Activated CD4-positive, alpha-beta T cell treated with anti-CD3 and anti-CD28 coated beads, Interleukin-2, amount 50 U/mL, for 1 hour (primary cell): Measurements from ENCODE around the gene TFB1M.
"Not testable (repeated sequence)": the region's sequence is repeated elsewhere in the genome, so short reads cannot be mapped to it uniquely, and the experiment has no call there.

Experiments used
- DNase-seq: peaks from one replicate; pipeline ENCODE4 v3.0.0-alpha.2; 2020

Gene TFB1M

DNA sequence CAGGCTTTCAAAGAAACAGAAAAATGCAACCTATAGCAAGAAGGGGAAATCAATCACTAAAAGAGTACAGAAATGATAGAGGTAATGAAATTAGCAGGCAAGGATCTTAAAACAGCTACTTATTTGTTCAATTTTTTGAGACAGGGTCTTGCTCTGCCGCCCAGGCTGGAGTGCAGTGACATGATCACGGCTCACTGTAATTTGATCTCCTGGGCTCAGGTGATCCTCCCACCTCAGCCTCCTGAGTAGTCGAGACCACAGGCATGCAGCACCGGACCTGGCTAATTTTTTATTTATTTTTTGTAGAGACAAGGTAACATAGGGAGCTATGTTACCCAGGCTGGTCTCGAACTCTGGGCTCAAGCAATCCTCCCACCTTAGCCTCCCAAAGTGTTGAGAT is 21.6 kb downstream of the TFB1M start:
- no peak for DNase-seq

DNA sequence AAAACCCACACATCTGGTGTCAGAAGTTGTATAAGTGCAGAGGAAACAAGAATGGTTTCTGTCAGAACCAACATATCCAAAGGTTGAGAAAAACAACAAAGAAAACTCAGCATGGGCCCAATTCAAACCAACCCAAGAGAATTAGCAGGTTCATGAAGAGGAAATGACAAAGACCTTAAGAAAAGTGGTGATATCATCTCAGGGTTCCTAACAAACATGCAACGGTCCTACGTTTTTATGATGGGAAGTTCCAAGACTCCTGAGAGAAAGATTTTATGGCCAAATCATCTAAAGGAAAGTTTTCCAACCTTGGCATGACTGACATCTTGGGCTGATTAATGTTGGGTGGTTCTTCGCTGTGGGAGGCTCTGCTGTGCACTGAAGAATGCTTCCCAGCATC is 23.0 kb downstream of the TFB1M start:
- no peak for DNase-seq

DNA sequence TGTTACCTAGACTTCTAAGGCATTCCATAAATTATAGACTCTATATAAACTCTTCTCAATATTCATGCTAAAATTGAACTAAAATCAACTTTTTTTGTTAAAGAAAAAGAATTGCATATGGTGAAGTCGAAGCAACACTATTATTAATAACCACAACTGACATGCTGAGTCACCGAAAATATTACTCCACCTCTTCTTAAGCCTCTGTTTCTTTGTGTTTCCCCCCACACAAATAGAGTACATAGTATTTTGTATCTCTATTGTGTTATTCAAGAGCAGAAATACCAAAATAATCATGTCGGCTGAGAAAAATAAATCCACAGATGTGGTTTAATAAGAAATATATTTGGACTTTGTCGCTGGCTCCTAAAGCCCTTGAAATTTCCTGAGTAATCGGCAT is 23.8 kb downstream of the TFB1M start:
- no peak for DNase-seq

DNA sequence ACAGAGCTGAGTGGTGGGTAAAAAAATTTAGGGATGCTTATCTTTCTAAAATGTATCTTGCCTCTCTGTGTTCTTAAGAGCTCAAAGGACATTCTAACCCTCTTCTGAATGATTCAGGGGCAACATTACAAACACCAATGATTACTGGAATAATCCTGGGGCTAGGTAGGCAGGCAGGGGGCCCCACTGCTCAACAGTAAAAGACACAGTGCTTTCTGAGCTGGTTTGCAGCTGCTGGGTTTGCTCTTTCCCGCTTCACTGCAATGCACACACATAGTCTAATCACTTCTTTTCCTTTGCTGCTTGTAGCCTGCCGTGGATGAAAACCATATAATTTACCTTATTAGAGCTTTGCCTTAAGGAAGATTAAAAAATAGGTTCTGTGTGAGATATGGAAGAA is 26.5 kb downstream of the TFB1M start:
- no peak for DNase-seq

DNA sequence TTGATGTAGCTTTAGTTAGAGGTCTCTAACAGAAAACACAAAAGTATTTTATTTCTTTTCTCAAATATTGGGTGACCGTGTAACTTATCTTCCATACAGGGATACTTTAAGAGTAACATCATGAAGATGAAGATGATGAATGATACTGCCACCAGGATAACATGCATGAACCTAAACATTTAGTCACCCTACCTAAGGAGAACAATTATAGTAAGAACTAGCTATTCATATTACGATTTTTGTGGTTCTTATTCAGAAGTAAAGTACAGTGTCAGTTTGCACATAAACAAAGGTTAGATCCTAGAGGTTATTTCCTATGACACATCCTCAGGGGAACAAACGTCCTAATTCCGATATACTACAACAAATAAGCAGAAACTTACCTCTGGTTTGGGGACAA is 29.5 kb downstream of the TFB1M start:
- DNase-seq, result no peak

DNA sequence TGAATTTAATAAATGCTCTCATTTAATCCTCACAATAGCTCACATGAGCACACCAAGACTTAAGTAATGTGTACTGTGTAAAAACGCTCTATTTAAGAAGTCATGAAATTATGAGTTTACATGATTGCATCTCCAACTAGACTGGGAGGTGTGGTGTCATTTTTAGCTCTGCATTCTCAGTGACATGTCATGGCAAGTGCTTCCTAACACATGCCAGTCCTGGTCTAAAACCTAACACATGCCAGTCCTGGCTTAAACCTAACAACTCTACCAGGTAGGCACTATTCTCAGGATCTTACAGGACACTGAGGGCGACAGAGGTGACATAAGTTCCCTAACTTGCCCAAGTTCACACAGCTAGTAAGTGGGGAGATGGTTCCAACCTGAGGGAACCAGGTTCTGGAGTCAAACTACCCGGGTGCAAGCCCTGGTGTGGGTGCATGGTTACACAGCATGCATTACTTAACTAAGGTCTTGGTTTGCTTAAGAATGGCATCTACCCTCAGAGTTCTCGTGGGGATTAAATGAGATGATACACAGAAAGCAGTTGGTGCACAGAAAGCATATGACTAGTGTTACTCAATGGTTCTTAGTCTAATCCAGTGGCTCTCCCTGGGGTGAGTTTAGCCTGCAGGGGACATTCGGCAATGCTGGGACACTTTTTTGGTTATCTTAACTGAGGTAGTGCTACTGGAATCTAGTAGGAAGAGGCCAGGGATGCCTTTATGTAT is 35.8 kb downstream of the TFB1M start:
- DNase-seq, result no peak

DNA sequence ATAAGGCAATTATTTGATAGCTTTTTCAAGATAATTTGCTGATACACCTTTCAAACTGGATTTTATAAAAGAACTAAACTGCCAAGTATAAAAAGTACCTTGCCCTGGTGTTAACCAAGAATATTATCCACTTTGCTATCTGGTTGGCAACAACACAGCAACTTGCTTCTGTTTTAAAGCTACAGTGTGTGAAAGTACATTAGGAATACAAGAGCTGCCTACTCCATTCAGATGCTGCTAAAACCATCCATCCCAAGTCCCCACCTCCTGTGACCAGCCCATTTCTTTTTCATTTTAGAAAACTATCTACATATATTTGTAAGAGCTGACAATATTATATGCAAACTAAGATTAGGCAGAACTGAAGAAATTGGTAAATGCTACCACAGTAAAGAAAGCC is 37.6 kb downstream of the TFB1M start:
- no peak for DNase-seq

DNA sequence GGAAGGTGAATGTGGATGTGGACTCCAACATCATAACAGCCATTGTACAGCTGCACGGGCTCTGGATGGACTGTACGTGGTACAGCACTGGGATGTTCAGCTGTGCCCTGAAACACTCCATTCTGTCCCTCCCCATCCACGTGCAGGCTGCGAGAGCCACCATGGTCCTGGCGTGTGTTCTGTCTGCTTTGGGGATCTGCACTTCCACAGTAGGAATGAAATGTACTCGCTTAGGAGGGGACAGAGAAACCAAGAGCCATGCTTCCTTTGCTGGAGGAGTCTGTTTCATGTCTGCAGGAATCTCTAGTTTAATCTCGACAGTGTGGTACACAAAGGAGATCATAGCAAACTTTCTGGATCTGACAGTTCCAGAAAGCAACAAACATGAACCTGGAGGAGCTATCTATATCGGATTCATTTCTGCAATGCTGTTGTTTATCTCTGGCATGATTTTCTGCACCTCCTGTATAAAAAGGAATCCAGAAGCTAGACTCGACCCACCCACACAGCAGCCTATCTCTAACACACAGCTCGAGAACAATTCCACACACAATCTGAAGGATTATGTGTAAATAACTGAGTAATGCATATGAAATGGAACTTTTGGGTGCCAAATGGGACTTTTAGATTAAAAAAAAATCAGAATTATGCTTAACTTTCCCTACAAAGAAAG is 38.3 kb downstream of the TFB1M start:
- DNase-seq, result no peak

DNA sequence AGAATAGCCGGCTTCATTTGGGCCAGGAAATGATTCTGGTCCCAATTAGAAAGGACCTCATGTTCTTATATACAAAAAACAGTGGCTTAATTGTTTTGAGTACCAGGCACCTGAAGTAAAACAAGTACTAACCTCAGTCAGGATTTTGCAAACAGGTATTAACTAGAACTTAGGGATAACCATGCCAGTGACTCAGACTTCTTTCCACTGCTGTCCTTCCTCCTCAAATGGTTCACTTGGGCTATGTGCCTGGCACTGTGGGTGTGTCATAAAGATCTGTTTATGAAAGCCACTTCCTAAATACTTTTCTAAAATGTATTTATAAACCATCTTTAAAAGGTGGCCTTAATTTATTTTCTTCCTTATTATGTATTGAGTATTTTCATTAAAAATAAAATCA is 39.8 kb downstream of the TFB1M start:
- no peak for DNase-seq

DNA sequence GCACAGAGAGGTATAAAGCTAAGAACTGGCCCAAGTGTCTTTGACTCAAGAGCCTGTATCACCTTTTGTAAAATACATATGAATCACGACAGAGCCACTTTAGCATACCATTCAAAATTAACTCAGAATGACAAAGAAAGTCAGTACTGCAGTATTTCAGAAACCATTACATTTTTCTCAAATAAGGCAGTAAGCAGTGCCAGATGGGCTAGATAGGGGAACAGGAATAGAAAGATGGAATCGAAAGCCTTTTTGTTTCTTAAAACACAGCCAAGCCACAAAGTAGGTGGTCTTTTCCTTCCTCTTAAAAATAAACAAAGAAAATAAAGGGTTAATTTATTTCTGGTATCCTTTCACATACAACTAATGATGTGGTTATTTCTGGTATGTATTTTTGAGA is 40.2 kb downstream of the TFB1M start:
- DNase-seq, result no peak

DNA sequence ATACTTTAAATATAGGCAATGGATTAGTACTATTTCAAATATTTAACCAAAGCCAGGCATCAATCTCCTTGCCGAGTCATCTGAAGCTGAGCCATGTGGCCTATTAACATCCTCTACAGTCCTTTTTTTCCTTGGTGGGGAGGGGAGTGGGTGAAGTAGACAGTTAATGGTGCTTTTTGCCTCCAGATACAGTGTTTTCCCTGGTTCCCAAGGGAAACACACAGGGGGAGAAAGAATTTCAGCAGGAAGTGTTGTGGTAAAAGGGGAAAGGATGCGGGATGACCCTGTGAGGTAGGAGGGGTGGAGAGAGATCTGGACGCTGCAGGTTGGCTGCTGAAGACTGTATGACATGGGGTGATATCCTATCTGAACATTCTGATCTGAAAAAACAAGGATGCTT is 40.9 kb downstream of the TFB1M start:
- no peak for DNase-seq

DNA sequence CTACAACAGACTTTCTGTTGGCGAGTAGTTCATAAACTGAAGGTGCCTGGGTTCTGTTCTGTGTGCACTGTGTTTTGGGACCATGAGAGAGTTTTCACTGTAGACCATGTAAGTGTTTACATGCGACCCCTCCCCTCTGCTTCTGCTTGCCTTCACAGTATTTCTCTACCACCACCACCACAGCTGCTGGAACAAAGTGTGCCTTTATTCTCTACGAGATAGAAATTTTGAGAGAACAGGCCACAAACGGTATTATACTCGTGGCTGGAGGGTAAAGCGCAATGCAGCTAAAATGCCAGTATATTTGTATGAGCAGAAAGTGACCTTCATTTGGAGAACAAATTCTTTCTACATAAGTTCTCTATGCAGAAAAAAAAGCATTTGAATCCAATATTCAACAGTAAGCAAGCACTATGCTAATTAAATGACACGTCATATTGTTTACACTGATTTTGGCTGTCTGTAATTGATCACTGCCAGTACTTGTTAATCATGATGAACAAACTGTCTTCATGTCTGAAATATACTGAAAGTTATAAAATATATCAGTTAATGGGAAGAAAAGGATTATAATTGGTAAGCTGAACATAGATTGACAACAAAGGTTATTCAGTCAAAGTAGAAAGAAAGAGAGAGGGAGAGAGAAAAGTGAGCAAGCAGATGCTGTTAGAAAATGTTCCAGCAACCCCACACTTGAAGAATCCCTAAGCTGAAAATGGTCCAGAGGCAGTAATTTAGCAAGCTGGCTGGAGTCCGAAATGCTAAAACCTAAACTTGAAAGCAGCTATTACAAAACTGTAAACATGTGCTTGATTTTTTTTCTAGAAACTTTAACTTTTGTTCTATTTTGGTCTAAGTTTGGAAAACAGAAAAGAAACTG is 41.7 kb downstream of the TFB1M start:
- no peak for DNase-seq

DNA sequence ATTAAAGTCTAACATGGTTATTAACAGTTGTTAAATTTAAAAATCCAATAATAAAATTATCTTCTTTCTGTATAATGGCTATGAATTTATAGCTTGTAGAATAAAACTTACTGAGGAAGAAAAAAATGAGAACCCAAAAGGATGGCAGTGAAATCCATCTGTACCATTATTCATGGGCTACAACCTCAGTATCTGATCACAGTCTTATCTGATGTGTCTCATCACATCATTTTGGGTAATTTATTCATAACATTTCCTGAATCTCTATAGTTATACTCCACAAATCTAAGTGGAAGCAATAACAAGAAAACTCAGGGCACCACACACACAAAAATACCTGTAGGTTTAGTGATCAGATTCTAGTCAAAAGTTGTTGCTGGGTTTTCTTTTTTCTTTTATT is 43.1 kb downstream of the TFB1M start:
- DNase-seq, result no peak

DNA sequence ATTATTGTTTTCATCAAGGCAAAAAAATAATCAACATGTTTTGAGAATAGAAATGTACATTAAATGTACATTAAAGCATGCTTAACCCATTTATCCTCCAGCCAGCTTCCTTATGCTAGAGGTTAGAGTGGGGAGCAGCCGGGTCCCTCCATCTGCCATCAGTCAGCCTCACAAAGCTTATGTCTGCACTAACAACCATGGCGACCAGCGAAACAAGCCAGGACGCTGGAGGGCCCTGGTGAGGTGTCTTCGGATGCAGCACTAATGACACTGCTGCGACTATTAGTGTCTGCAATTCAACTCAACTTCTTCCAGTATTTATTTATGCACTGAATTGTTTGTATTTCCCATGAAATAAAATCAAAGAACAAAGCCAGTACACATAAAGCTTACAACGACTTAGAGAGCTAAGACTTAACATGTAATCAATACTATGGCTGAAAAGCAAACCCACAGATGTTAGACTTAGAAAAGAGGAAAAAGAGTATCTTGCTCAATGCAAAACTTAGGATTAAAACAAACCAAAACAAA is 43.7 kb downstream of the TFB1M start:
- DNase-seq, result no peak

DNA sequence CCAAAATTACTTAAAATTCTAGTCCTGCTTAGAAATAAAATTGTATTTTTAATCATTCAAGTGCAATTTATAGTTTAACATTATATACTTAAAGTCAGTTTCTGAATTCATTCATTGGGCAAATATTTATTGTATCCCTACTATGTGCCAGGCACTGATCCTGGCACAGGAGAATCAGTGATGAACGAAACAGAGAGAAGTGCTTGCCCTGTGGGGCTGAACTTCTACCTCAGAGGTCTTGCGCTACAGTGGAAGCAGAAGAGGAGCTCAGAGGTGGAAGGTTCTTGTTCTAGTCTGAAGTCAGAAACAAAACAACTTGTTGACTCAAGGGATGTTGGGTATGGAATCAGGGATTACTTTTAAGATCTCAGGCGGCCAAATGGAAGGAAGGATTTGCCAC is 44.5 kb downstream of the TFB1M start:
- DNase-seq, result no peak

DNA sequence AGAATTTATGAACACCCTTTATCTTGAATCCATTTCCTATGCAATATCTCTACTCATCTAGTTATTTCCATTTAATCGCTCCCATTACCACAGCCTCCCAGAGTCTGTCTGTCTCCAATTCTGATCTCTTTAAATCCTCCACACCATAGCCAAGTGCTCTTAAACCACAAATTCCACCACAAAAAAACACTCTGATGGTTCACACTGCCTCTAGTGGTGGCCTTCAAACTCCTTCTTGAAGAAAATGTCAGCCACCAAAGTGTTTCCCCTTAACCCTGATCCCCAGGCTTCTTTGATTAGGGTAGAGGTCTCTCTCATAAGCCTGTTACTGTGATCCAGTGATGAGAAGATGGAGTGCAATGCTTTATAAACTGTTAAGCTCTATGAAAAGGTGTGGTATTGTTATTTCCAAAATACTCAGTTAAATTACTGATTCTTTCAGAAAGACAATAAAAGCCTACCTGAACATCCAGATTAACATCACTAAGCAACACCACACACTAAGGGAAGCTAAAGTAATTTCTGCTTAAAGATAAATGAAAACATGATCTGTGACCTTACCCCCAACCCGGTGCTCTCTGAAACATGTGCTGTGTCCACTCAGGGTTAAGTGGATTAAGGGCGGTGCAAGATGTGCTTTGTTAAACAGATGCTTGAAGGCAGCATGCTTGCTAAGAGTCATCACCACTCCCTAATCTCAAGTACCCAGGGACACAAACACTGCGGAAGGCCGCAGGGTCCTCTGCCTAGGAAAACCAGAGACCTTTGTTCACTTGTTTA is 46.0 kb downstream of the TFB1M start:
- not testable (repeated sequence) for DNase-seq

DNA sequence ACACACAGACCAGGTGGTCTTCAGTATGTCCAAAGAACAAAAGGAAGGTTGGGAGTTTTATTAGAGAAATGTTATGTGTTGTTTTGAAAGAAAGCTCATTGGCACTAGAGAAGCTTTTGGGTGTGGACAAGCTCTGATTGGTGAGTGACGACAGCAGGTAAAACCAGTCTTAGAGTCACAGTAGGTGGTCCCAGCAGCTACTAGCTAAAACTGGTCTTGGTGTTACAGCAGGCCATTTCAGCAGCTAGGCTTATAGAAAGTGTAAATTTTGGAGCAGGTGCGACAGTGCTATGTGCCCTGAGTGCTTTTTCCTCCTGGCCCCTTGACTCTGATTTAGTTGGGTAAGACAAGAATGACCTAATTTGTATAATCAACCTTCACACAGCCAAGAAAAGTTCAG is 46.9 kb downstream of the TFB1M start:
- no peak for DNase-seq

DNA sequence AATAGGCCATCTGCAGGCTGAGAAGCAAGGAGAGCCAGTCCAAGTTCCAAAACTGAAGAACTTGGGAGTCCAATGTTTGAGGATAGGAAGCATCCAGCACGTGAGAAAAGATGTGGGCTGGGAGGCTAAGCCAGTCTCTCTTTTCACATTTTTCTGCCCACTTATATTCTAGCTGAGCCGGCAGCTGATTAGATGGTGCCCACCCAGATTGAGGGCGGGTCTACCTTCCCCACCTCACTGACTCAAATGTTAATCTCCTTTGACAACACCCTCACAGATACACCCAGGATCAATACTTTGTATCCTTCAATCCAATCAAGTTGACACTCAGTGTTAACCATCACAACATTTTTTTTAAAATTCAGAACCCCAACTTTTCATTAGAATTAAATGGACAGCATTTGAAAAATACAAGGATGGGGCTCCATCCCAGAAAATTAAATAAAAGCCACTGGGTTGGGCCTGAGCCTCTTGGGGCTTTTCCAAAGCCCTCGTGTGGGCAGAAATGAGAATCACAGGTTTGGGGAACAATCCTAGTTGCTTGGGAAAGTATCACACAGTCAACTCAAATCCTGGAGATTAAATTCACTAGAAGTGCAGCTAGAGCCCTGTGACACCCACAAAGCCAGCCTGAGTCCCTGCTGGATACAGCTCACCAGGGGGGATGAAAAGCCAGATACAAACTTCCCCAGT is 48.3 kb downstream of the TFB1M start:
- DNase-seq, result no peak

DNA sequence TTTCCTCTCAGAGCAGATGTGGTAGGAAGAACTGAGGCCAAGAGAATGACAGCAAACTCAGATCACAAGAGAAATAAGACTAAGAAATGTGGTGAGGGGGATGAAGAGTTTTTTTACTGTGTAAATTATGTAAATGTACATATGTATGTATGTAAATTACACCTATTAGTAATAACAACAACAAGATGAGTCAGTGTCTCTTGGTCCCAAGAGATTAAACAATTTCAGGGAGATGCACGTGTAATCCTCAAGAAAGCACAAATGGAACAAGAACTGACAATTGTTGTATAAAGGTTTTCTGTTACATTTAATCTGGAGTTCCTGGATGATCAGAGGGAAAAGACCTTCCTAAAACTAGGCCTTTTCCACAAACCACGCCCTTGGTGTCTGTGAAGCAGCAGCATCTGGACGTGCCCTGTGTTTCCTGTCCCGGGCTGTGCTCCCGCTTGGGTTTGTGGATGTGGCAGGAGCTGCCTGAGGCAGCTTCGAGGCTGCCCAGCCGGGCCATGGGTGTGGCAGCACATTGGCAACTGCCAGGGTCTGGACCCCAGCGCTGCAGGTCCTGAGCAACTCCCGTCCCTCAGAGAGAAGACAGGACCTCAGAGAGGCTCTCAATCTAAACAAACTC is 49.5 kb downstream of the TFB1M start:
- DNase-seq, result no peak

DNA sequence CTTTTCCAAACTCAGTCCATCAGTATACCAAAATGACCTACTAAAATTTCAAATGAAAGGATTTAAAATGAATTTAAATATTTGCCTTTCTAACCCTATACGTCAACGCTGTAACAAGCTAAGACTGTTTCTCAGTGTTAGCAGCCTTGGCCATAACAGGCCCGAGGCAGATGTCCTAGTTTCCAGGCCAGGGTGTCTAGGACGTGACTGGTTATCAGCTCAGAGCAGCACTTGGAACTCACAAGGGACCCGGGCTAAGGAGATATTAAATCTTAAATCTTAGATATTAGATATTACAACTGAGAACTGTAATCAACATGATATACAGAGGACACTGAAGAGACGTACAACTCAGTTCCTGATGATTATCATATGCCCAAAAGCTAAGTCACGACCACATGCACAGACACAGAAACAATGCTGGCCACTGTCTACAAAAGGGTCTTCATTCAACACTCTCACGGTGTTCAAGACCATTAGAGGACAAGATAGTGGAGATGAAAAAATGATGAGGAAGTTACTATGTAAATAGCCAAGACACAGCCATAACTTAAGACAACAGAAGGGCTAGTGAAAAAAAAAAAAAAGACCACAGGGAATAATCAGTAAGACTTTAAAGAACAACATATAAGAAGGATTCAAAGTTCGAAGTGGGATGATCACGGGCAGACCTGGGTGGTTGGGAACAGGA is 50.8 kb downstream of the TFB1M start, which contains the start of gene CLDN20:
TSS of gene CLDN20 (plus strand) at position 641 of the 691 bp plus-strand sequence. CDS start 11,707 bp downstream, outside the sequence.
- DNase-seq, result no peak

DNA sequence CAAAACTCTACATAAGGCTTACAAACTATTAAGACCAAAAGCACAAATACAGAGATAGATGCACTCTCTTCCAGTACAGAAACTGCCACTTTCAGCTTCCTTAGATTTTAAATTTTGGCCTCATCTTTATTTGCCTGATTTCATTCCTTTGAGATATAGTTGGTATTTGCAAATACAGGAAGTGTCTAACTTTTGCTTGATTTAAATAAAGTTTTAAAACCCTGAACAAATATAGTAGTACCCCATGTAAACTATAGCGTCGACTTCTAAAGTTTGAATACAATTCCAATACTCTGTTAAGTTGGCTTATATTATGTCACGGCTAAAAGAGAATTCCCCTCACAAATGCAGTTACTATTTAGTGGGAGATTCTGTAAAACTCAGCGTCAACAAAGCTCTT is 51.6 kb downstream of the TFB1M start:
- DNase-seq, result no peak
